Activated effector memory CD4-positive, alpha-beta T cell treated with Interleukin-2 at 50 U/mL for 16 hours (primary cell): ENCODE results near the gene ACTL7B.
"Not testable (repeated sequence)": the region's sequence is repeated elsewhere in the genome, so short reads cannot be mapped to it uniquely, and the experiment has no call there.

Source experiments
- DNase-seq: peaks from one replicate; pipeline ENCODE4 v3.0.0-alpha.2; 2020

The ACTL7B gene

GRCh38 chr9:108855888-108856287 is at the start of gene ACTL7B:
ACTL7B (minus strand) TSS chr9:108855986; CDS start chr9:108855930, 56 bp downstream.
- DNase-seq = no peak

DNA sequence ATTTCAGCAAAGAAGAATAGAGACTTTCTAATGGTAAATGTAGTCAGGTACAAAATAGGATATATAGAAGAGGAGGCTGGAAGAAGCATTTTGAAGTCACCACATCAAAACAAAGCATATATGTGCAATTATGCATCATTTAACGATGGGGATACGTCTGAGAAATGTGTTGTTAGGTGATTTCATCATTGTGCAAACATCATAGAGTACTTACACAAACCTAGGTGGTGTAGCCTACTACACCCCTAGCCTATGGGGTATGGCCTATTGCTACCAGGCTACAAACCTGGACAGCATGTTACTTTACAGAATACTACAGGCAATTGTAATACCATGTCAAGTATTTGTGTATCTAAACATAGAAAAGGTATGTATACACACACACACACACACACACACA is 49.7 kb upstream of the ACTL7B start:
- DNase-seq = no peak

GRCh38 chr9:108904161-108904560 is 48.4 kb upstream of the ACTL7B start:
- DNase-seq = no peak

DNA sequence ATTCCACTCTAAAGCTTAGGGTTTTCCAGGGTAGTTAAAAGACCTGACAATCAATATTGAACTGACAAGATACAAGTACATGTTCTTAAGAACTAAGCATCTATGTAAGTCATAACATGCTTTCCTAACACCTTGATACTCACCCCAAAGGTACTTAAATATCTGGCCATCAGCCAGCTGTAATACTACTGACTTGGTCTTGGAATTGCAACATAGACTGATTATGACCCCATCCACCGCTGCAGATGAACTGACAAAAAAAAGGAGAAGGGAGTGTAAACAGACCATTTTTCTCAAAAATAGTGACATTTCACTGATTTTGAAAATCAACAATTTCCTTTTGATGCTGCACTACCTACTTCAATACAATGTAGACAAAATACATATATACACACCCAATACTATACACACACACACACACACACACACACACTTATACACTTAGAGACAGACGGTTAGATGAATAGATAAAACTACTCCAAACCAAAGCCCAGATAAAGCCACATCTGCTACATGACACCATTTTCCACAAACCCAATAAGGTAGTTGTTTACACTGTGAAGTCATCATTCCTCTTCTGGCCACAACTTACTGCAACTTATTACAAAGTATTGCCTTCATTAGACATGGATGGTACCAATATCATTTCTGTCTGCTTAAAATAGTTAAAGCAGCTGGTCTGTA is 47.8 kb upstream of the ACTL7B start:
- no peak for DNase-seq

DNA sequence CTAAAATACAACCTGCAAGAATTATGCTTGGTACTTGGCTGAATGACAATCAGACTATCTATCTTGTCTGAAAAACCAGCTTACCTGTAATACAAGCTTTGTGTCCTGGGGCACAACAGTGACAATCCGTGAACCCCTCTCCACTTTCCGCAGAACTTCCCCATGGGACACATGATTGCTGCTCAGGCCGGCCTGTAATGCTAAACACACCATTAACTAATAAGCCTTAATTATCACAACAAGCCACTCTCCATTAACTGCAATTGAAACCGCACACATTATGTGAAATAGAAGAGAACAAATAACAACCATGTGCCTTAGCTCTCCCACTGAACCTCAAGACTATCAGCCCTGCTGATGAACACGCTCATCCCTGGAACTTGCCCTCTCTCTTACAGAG is 44.4 kb upstream of the ACTL7B start:
- DNase-seq = no peak

DNA sequence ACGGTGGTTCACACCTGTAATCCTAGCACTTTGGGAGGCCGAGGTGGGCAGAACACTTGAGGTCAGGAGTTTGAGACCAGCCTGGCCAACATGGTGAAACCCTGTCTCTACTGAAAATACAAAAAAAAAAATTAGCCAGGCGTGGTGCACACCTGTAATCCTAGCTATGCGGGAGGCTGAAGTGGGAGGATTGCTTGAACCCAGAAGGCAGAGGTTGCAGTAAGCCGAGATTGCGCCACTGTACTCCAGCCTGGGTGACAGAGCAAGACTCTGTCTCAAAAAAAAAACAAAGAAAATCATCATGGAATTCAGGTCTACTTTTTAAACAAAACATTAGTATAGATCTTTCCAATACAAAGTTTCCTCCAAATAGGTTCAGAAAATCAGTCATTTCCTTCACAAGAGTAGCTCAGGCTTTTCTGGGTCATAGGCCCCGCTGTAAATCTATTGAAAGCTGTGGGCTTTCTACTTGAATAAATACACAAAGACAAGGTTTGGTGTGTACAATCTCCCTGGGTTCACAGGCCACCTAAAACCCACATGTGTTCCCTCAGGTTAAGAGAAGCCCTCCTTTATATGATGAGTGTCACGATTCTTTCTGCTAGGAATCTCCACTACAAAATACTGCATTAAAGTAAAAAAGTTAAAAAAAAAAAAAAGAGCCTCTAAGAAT is 43.4 kb upstream of the ACTL7B start:
- DNase-seq = not testable (repeated sequence)

GRCh38 chr9:108897324-108898096 is 41.7 kb upstream of the ACTL7B start:
- no peak for DNase-seq

GRCh38 chr9:108894225-108894997 is 38.6 kb upstream of the ACTL7B start:
- DNase-seq = no peak

GRCh38 chr9:108889649-108890067 is 33.9 kb upstream of the ACTL7B start:
- no peak for DNase-seq

DNA sequence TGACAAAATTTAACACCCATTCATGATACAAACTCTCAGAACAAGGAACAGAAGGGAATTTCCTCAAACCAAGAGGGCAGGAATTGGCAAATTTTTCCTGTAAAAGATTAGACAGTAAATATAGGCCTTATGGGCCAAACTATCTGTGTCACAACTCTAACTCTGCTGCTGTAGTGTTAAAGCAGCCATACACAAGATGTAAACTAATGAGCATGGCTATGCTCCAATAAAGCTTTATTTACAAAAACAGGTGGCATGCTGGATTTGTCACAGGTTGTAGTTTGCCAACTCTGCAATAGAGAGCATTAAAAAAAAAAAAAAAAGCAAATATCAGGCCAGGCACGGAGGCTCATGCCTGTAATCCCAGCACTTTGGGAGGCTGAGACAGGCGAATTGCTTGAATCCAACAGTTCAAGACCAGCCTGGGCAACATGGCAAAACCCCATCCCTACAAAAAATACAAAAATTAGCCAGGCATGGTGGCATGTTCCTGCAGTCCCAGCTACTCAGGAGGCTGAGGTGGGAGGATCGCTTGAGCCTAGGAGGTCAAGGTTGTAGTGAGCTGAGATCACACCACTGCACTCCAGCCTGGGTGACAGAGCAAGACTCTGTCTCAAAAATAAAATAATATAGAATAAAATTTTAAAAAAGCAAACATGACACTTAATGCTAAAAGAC is 30.9 kb upstream of the ACTL7B start:
- not testable (repeated sequence) for DNase-seq

DNA sequence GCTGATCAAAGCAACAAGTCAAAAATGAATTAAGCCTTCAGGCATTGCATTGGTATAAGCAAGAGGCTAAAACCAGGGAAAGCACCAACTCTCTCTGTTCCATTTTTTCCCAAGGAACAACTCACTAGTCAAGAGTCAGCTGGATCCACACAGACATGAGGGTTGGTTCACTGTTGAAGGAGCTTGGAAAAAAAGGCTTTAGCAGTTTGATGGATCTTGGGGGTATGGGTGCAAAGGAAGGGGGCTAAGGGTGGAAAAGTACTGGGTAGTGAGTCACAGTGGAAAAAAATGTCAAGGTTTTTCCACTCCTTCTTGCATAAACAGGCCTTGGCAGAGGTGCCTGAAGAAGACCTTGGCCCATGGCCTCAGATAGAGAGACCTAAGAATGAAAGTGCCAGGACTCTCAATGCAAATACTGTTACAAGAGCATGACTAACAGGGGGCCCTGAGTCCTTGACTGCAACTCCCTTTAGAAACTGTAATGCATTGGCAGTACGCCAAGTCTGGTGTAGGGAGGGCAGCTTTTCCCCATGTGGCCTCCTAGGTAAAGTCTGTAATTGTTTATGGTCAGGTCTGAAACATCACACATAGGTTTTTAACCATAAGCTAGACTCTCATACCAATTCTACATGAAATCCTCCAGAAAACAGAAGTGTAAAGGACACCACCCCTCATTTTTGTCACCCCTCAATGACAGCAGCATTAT is 30.0 kb upstream of the ACTL7B start:
- DNase-seq = no peak

DNA sequence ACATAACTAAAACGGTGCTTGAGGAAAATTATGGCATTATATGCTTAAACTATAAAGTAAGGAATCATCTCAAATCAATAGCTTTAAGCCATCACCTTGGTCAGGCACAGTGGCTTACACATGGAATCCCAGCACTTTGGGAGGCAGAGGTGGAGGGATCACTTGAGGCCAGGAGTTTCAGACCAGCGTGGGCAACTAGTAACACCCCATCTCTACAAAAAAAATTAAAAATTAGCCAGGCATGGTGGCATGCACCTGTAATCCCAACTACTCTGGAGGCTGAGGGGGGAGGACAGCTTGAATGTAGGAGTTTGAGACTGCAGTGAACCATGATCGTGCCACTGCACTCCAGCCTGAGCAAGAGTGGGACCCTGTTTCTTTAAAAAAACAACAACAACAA is 28.9 kb upstream of the ACTL7B start:
- DNase-seq = no peak

GRCh38 chr9:108883085-108883484 is 27.3 kb upstream of the ACTL7B start:
- DNase-seq = no peak

DNA sequence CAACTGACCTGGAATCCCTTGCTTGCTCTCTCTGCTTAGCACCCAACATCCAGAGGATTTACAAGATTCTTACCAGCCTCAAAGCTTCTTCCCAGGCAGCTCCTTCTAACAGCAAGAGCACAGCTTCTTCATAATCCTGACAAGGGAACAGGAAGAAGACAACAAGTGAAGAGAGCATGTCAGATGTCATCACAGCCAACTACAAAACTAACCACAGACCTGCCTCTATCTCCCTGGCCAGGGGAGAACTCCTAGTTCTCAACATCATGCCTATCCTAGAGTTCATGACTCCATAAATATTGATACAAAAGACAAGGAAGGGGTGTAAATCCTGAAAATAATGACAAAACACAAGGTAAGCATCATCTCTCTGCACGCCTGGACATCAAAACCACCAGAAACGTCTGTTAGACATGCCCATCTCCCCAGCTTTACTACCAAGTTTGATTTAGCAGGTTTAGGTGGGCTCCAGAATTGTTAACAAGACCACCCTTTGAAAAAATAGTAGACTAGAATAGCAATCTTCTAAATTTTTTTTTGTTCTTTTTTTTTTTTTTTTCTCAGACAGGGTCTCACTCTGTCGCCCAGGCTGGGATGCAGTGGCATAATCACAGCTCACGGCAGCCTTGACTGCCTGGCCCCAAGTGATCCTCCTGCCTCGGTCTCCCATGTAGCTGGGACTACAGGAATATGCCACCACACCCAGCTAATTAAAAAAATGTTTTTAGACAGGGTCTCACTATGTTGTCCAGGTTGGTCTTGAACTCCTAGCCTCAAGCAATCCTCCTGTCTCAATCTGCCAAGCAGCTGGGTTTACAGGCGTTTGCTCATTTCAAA is 26.5 kb upstream of the ACTL7B start:
- no peak for DNase-seq

GRCh38 chr9:108880738-108881316 is 25.0 kb upstream of the ACTL7B start:
- no peak for DNase-seq

- no peak for DNase-seq
These were observed 21.7 kb upstream of the ACTL7B start for GRCh38 chr9:108877524-108877923.

DNA sequence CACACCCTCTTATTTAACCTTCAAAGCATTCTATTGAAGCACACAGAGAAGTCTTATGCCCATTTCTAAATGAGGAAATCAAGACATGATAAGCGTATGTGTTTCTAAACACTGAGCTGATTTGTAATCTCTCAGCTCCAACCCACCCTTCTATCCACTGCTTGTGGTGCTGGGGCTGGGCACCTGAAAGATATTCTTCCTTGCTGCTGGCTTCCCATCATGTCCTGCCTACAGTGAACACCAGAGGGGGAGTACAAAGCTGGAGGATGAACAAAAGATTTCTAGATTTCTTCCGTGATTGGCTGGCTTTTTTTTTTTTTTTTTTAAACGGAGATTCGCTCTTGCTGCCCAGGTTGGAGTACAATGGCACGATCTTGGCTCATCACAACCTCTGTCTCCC is 20.6 kb upstream of the ACTL7B start:
- no peak for DNase-seq

DNA sequence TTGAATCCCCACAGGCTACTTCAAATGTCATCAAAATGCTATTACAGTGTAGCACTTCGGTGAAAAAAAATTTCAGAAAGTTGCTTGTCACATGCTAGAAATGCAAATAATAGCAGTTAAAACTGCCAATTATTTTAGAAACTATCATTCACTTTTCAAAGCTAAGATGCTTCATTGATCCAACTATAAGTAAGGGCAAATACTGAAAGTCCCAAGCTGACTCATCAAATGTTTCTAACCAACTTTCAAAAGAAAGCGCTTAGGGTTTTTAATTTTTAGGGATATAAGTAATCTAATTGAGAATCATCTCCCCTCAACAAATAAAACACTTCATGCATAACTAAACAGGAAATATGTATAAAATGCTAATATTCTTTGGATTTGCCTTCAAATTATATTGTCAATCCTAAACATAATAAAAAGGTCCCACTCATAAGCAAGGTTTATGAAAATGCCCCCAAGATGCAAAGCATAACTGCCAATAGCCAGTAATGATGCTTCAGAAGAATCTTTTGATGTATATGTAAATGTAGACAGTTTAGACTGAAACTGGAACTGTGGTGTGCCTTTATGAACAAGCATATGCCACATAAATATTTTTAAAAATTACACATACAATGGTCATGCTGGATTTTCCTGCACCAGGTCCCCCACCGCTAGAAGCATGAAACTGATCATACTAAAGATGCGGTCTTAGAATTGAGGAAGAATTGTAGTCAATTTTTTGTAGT is 18.4 kb upstream of the ACTL7B start:
- no peak for DNase-seq

- DNase-seq = no peak
These were observed 13.4 kb upstream of the ACTL7B start for GRCh38 chr9:108869092-108869725.
